ENCODE data around the gene HUS1.

Gene HUS1

DNA sequence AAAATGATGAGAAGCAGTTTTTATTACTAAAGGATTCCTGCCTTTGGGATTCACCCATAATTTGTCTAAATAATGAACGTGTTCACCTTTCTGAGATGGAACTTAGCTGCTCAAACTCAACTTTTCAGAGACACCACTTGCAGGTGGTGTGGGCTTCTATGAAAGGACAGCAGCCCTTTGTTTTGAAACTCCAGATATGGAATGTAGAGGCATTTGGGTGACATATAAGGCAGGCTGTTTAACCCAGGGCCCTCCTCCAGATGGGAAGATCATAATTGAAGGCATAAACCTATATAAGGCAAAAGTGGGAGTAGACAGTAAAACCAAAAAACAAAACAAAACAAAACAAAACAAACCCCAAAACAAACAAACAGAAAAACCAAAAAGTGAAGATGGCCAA lies 11.9 kb upstream of the HUS1 start:
- TF ChIP-seq GATA2 (IDR thresholded peaks at IDR 0.05; ENCODE audit: low read depth, low read length), result no peak
- no peak for TF ChIP-seq GATA3 (IDR thresholded peaks at IDR 0.05; ENCODE audit: low read depth, low read length)

DNA sequence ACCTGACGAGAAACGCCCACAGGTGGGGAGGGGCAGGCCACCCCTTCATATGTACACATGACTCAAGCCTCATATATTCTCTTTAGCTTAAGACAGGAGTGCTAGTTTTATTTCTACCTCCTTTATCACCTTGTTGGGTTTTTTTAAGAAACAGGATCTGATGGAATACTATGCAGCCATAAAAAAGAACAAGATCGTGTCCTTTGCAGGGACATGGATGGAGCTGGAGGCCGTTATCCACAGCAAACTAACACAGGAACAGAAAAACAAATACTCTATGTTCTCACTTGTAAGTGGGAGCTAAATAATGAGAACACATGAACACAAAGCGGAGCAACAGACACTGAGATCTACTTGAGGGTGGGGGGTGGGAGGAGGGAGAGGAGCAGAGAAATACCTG lies 11.2 kb upstream of the HUS1 start:
- TF ChIP-seq GATA3 (IDR thresholded peaks at IDR 0.05; ENCODE audit: low read depth, low read length), result no peak

DNA sequence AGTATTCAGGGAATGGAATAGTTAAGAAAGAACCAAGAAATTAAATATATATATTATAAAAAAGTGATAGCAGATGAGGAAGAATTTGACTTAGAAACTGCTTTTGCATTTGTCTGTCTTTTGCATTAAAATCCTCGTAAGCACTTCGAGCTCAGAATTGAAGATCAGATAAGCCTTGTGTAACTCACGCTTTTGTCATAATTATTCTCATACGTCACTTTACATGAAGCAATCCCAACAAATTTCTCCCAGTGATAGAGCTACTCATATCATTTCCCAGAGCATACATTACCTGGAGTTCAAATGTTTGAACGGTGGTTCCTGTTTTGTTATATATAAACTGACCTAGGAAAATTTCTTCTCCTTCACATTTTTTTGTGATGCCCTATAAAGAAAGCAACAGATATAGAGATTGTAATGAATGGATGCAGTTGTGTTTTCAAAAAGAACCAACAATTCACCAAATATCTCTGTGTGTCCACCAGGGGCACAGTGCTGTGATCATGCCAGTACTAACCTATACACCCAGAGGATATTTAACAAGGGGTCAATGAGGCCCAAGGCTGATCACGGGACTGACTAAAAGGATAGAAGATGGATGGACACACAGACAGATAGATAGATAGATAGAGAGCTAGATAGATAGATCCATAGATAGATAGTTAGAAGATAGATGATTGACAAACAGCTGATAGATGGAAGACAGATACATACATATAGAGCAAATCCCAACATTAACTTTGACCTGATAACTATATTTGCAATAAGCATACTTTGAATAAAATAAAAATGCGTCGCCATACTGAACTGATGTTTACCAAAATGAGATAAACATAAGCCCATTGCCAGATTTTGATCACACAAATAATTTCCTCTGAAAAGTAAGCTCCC lies 9.3 kb upstream of the HUS1 start:
- TF ChIP-seq GATA2 (IDR thresholded peaks at IDR 0.05; ENCODE audit: low read depth, low read length), result no peak
- TF ChIP-seq GATA3 (IDR thresholded peaks at IDR 0.05; ENCODE audit: low read depth, low read length), result no peak

DNA sequence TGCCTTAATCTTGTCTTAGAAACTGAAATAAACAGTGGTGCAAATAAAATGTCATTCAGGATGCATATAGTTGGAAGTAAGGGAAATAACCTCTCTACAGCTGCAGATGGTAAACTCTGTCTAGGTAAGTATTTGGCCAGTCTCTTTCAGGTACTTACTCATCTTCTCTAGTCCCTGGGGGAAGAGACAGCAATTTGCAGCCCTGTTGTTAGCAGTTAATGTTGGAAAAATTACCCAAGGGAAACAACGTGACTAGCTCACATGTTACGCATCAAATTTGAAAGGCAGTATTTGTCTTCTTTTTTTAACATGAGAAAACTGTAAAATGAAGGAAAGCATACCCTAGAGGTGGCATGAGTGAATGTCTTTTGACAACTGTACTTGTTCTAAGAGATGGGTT lies 3.2 kb upstream of the HUS1 start:
- TF ChIP-seq GATA3 (IDR thresholded peaks at IDR 0.05; ENCODE audit: low read depth, low read length), result no peak
- TF ChIP-seq GATA2 (IDR thresholded peaks at IDR 0.05; ENCODE audit: low read depth, low read length), result no peak

DNA sequence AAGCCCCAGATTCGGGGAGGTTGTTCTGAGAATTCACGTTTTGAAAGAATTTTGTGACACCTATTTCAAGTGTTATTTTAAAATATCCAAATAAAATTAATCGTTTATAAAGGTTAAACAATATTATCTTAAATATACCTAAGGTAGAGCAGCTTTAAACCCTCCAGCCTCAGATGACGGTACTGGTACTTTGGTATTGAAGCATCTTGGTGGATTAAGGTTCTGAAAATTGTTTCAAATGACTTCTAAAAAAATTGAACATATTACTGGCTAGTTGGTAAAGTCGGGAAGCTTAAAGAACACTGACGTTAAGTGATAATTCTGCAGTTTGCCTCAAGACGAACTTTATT lies 392 bp upstream of the HUS1 start:
- TF ChIP-seq GATA2 (IDR thresholded peaks at IDR 0.05; ENCODE audit: low read depth, low read length) (no peak), GATA3 (IDR thresholded peaks at IDR 0.05; ENCODE audit: low read depth, low read length) (no peak)

DNA sequence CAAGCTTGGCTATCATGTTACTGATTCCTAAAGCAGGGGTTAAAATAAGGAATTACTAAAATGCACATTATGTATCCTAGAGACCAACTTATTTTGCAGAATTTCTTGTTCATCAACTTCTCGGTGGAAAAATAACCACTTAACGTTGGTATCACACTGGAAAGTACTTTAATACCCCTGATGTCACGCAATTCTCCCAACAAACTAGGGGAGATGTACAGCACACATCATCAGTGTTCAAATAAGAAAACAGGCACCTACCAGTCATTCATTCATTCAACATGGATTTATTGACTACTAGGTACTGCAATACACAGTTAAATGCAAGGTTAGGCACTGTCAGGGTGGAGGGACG lies 648 bp downstream of the HUS1 start:
- no peak for TF ChIP-seq GATA3 (IDR thresholded peaks at IDR 0.05; ENCODE audit: low read depth, low read length)
- no peak for TF ChIP-seq GATA2 (IDR thresholded peaks at IDR 0.05; ENCODE audit: low read depth, low read length)

DNA sequence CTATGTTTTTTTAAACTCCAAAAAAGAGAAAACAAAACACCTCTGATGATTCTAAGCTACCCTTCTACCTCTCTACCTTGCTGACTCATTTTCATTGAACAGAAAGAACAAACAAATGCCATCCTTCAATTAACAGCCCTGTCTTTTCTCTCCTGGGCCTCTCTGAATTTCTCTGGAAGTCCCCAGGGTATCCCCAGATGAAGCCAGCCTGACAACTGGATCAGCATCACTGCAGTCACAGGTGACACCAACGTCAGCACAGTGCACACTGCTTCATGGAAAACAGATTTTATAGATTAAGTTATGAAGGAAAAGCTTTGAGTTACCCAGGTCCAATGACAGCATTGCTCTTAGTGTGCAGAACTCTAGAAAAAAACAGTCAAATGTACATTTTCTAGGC lies 5.7 kb downstream of the HUS1 start:
- TF ChIP-seq GATA3 (IDR thresholded peaks at IDR 0.05; ENCODE audit: low read depth, low read length) (no peak), GATA2 (IDR thresholded peaks at IDR 0.05; ENCODE audit: low read depth, low read length) (no peak)

DNA sequence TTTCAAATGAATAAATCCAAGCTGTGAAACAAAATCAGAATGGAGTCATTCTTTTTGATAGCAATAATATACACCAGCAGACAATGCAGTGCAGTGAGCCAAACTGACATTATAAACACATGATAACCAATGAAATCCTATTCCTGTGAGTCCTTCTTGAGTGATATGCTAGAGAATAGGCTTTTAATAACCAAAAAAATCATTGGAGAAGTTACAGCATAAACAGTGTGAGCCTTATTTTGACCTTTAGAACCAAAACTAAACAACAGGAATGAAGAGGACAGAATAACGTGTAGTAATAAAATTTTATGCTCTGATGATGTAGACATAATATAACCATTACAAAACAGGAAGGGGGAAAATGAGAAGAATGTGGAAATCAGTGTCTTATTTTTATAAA lies 8.7 kb downstream of the HUS1 start:
- TF ChIP-seq GATA3 (IDR thresholded peaks at IDR 0.05; ENCODE audit: low read depth, low read length), result no peak
- no peak for TF ChIP-seq GATA2 (IDR thresholded peaks at IDR 0.05; ENCODE audit: low read depth, low read length)

DNA sequence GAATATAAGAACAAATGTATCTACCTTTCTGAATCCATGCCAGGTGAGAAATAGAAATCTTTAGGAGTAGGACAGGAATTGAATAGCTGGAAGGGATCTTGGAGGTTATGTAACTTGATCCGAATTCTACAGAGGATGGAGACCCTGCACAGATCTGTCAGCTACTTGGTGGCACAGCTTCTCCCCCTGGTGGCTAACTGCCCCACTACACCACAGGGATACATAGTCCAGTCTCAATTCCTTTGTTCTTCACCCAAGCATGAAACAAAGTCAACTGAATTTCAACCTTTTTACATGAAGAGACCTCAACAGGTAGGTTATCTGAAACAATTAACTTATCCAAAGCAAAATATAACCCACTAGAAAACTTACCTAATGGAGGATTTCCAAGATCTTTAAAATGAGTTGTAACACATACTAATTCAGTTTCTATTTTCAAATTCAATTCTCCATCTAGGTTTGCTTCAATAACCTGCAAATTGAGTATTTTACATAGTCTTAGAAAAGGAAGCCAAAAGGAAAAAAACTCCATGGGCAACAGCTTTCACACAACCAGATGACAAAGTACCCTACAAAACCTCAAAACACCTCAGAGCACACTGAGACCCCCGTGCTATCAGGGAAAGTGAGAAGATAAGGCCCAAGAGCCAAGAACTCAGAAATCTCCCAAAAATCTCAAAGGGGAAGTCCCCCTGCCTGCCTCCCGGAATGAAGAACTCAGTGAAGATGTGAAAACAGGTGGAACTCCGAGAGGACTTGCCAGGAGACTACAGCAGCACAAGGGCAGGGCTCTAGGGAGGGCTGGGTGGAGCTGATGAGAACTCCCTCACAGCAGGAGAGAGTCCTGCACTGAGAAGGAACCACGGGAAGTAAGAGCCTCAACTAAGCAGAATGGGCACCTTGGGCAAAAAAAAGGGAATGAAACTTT lies 10.3 kb downstream of the HUS1 start:
- TF ChIP-seq GATA2 (IDR thresholded peaks at IDR 0.05; ENCODE audit: low read depth, low read length), result no peak
- TF ChIP-seq GATA3 (IDR thresholded peaks at IDR 0.05; ENCODE audit: low read depth, low read length), result no peak

DNA sequence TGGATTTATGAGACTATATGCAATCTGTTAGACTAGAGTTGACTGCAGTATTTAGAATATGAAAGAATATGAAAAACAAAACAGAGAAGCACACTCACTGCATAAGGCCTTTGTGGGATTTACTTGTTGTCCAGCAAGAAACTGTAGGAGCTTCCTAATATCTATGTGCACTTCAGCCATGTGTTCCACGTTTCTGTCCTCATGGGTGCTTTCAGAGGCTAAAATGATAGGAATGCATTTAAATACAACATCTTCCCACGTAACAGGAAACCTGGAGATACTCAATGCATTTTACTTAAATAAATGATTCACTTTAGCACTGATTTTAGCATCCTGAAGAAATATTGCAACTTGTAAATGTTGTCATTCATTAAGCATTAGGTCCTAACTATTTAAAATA lies 11.7 kb downstream of the HUS1 start:
- TF ChIP-seq GATA3 (IDR thresholded peaks at IDR 0.05; ENCODE audit: low read depth, low read length) (no peak), GATA2 (IDR thresholded peaks at IDR 0.05; ENCODE audit: low read depth, low read length) (no peak)

DNA sequence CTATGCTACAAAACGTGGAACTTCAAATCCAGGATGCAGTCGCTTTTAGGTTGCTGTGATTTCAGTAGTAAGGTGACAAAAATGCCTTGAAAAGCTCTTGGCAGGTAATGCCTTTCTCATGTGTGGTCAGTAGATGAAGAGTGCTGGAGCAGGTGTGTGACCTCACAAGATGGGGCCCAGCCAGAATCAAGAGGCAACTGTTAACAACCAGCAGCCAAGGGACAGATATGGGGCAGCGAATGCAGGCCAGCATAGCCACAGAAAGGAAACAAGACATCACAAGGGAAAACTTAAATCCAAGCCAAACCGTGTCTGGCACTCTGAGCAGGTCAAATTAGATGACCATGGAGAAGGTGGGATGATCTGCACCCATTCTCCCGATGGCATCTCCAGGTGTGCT lies 12.3 kb downstream of the HUS1 start:
- no peak for TF ChIP-seq GATA3 (IDR thresholded peaks at IDR 0.05; ENCODE audit: low read depth, low read length)
- no peak for TF ChIP-seq GATA2 (IDR thresholded peaks at IDR 0.05; ENCODE audit: low read depth, low read length)

DNA sequence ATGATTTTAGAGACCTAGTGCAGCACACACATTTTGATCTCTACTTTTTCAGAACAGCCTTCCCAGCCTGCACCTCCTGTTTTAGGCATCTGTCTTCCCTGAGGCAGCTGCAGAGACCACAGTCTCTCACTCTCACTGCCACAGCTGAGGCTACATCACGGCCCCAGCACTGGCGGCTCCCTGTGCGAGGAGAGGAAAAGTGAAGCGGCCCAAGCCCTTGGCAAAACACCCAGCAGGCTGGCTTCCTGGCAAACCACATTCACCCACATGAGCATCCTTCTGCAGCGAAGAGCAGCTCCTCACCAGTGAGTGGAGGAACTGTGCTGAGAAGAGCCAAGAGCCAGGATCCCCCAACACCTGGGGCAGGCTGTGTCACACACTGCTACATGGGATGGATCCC lies 14.0 kb downstream of the HUS1 start:
- TF ChIP-seq GATA3 (IDR thresholded peaks at IDR 0.05; ENCODE audit: low read depth, low read length) (no peak), GATA2 (IDR thresholded peaks at IDR 0.05; ENCODE audit: low read depth, low read length) (no peak)

DNA sequence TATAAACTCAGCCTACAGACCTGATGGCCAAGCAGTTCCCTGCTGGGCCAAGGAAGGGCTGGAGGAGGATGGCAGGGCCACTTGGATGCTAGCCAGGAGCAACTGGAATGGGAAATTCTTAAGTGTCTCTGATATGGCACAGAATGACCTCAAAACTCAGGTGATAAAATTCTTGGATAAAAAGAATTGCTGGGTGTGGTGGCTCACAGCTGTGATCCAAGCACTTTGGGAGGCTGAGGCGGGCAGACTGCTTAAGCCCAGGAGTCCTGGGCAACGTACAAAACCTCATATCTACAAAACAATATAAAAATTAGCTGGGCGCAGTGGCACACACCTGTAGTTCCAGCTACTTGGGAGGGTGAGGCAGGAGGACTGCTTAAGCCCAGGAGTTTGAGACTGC lies 17.2 kb downstream of the HUS1 start:
- TF ChIP-seq GATA2 (IDR thresholded peaks at IDR 0.05; ENCODE audit: low read depth, low read length), result no peak
- TF ChIP-seq GATA3 (IDR thresholded peaks at IDR 0.05; ENCODE audit: low read depth, low read length), result no peak

DNA sequence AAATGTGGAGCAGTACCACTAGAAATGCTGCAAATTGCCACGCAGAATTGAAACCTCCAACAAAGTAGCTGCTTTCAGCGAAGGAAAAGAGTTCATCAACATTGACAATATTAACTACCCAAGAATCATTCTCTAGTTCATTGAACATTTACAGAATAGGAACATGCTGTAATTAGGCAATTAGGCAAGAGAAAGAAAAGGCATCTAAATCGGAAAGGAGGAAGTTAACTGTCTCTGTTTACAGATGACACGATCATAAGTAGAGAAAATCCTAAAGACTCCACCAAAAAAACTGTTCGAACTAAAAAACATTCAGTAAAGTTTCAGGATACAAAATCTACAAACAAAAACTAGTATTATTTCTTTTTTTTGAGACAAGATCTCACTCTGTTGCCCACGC lies 22.3 kb downstream of the HUS1 start:
- TF ChIP-seq GATA3 (IDR thresholded peaks at IDR 0.05; ENCODE audit: low read depth, low read length), result no peak
- TF ChIP-seq GATA2 (IDR thresholded peaks at IDR 0.05; ENCODE audit: low read depth, low read length), result no peak

DNA sequence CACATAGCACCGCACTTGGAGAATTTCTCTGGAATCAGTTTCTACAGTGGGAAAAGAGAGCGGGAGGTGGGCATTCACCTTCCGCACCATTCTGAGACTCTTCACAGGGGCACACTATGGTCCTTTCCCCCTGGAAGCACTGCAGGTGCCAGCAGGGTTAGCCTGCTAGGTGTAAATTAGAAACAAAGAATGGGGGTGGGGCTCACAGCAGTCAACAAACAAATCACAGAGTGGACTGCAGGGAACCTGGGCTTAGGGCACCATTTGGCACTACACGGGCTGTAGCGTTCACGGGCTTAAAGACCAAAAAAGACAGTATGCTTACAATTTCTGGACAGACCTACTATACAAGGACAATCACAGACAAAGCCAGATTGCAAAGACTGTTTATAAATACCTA lies 23.2 kb downstream of the HUS1 start:
- TF ChIP-seq GATA3 (IDR thresholded peaks at IDR 0.05; ENCODE audit: low read depth, low read length) (no peak), GATA2 (IDR thresholded peaks at IDR 0.05; ENCODE audit: low read depth, low read length) (no peak)
